ENCODE data around the gene SLC17A1. TPM values are rescaled to one million over a fixed set of nuclear protein-coding genes. Genes with fewer than 3 reads are reported as not detected.

SLC17A1 gene
- total RNA-seq, 3 donors from 2014 or later, result not detected

DNA sequence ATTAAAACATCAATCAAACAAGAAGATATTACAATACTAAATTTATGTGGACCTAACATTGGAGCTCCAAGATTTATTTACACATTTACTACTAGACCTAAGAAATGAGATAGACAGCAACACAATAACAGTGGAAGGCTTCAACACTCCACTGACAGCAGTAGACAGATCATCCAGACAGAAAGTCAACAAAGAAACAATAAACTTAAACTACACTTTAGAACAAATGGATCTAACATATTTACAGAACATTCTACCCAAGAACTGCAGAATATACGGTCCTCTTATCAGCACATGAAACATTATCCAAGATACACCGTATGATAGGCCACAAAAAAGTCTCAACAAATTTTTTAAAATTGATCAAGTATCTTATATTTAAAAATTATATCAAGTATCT is 27.0 kb downstream of the SLC17A1 start:
- no peak for DNase-seq
- no peak overlapping the region for H3K4me3 ChIP-seq
- TF ChIP-seq, protein P1, sequence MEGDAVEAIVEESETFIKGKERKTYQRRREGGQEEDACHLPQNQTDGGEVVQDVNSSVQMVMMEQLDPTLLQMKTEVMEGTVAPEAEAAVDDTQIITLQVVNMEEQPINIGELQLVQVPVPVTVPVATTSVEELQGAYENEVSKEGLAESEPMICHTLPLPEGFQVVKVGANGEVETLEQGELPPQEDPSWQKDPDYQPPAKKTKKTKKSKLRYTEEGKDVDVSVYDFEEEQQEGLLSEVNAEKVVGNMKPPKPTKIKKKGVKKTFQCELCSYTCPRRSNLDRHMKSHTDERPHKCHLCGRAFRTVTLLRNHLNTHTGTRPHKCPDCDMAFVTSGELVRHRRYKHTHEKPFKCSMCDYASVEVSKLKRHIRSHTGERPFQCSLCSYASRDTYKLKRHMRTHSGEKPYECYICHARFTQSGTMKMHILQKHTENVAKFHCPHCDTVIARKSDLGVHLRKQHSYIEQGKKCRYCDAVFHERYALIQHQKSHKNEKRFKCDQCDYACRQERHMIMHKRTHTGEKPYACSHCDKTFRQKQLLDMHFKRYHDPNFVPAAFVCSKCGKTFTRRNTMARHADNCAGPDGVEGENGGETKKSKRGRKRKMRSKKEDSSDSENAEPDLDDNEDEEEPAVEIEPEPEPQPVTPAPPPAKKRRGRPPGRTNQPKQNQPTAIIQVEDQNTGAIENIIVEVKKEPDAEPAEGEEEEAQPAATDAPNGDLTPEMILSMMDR (IDR thresholded peaks at IDR 0.05), result no peak
- intact Hi-C loops (cut with DNase I, micrococcal nuclease), result no loop called here
- no peaks in the 10 kb centered on the region for H3K36me3 ChIP-seq (ENCODE audit: low read depth)
- no peaks in the 10 kb centered on the region for H3K4me1 ChIP-seq (ENCODE audit: low read depth)
- ATAC-seq, result no peak
- no peaks in the 10 kb centered on the region for H3K9me3 ChIP-seq

DNA sequence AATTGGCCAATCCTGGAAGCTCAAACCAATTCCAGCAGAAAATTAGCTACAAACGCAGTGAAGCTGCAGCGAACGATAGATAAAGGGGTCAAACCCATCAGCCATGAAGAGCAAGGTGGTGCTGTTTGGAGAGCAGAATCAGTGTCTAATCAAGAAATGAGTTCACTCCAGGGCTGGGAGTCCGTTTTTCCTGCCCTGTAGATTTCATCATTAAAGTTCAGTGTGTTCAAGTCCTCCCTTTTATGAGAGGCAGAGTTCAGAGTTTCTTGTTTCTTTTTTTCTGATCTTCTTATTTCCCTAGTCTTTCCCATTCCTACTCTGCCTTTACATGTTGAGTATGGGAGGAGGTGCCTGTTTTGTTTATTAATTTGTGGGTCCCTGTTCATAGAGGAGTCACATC is 30.4 kb downstream of the SLC17A1 start:
- ATAC-seq (no peak), DNase-seq (no peak)
- intact Hi-C loops (cut with DNase I, micrococcal nuclease), result no loop called here
- TF ChIP-seq, protein P1 (IDR thresholded peaks at IDR 0.05), result no peak
- Histone ChIP-seq H3K9me3 (no peaks in the 10 kb centered on the region), H3K4me3 (no peak overlapping the region), H3K4me1 (ENCODE audit: low read depth) (no peaks in the 10 kb centered on the region), H3K36me3 (ENCODE audit: low read depth) (no peaks in the 10 kb centered on the region)

DNA sequence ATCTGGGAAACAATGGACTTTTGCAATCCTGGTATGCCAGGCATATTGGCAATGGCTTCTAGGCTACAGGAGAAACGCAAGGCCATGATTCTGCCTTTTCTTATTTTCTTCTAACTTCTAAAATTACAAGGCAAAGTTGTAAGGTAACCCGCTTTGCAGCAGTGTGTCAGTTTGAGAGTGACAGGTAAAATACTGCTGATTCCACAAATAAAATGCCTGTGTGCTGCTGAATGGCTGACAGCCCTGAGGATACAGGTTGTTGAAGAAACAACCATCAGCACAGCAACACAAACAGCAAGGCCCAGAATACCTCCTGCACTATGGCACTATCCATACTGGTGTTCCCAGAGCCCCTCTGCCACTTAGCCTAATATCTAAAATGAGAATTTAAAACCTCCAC is 37.1 kb downstream of the SLC17A1 start:
- TF ChIP-seq, protein P1 (IDR thresholded peaks at IDR 0.05), result no peak
- intact Hi-C loops (cut with DNase I, micrococcal nuclease), result no loop called here
- Histone ChIP-seq H3K4me1 (ENCODE audit: low read depth) (no peaks in the 10 kb centered on the region), H3K4me3 (no peak overlapping the region), H3K36me3 (ENCODE audit: low read depth) (no peaks in the 10 kb centered on the region), H3K9me3 (no peaks in the 10 kb centered on the region)
- DNase-seq, result no peak
- no peak for ATAC-seq

DNA sequence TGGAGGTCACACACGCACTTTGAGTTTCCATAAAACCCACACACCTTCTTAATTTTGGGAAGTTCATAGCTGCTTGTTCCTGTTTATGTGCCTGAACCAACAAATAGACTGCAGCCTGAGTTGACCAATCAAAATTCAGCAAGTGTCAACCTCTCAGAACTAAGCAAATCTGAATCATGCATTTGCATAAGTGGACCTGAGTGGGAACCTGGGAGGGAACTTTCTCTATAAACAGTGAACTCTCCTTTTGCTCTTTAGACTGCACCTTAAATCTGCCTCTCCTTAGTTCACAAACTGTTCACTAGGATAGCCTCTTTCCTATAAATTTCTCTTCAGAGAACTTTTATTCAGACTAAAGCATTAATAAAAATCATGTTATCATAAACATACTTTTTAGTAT is 37.9 kb downstream of the SLC17A1 start:
- TF ChIP-seq, protein P1 (IDR thresholded peaks at IDR 0.05), result no peak
- ATAC-seq (no peak), DNase-seq (no peak)
- Histone ChIP-seq H3K36me3 (ENCODE audit: low read depth) (no peaks in the 10 kb centered on the region), H3K4me3 (no peak overlapping the region), H3K4me1 (ENCODE audit: low read depth) (no peaks in the 10 kb centered on the region), H3K9me3 (no peaks in the 10 kb centered on the region)
- intact Hi-C loops (cut with DNase I, micrococcal nuclease), result no loop called here

DNA sequence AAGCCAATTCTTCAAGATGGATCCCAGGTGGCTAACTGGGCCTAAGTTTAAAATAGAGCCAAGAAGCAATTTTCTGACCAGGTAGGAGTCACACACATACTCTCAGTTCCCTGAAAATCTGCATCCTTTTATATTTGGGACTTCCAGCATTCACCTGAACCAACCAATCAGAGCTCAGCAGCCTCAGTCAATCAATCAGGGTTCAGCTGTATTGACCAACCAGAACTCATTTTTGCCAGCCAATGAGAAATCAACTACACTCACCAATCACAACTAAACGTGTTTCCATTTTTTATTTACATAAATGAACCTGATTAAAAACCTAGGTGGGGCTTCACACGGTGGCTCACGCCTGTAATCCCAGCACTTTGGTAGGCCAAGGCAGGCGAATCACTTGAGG is 39.8 kb downstream of the SLC17A1 start:
- no peaks in the 10 kb centered on the region for H3K36me3 ChIP-seq (ENCODE audit: low read depth)
- intact Hi-C loops (cut with DNase I, micrococcal nuclease), result no loop called here
- TF ChIP-seq, protein P1 (IDR thresholded peaks at IDR 0.05), result no peak
- H3K9me3 ChIP-seq, result no peaks in the 10 kb centered on the region
- ATAC-seq (no peak), DNase-seq (no peak)
- H3K4me3 ChIP-seq, result no peak overlapping the region
- H3K4me1 ChIP-seq (ENCODE audit: low read depth), result no peaks in the 10 kb centered on the region

DNA sequence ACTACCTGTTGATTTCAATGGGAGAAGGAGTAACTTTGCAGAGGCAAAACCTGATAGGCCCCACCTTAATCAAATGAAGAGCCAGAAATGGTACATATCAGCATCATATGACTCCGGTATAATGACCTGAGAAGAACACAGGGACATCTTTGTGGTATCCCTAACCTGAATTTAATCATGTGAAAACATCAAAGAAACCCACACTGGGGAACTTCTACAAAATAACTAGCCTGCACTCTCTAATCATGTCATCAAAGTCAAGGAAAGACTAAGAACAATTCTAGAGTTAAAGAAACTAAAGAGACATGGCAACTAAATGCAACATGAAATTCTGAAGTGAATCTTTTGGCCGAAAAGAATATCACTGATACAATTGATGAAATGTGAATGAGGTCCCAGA is 42.4 kb downstream of the SLC17A1 start:
- ATAC-seq, result no peak
- H3K9me3 ChIP-seq, result no peaks in the 10 kb centered on the region
- TF ChIP-seq, protein P1 (IDR thresholded peaks at IDR 0.05), result no peak
- H3K36me3 ChIP-seq (ENCODE audit: low read depth), result no peaks in the 10 kb centered on the region
- intact Hi-C loops (cut with DNase I, micrococcal nuclease), result no loop called here
- H3K4me3 ChIP-seq, result no peak overlapping the region
- DNase-seq, result no peak
- H3K4me1 ChIP-seq (ENCODE audit: low read depth), result no peaks in the 10 kb centered on the region
